Naive thymus-derived CD4-positive, alpha-beta T cell (primary cell): ENCODE measurements around the gene NAMPT. TPM values are rescaled to one million over a fixed set of nuclear protein-coding genes. Genes with fewer than 3 reads are reported as not detected.

Experiments
- ATAC-seq: fragments of 150-1000 bp; cut with Tn5 transposase; 2 replicates; pipeline ENCODE4 v1.10.0; 2021; ENCODE audit warnings: mild to moderate bottlenecking, moderate library complexity
- CTCF ChIA-PET: fragments of 350-600 bp; sonication (Branson Sonifier 250); formaldehyde crosslinking; loops from one replicate; lab custom pipeline; 2021; ENCODE audit warnings: antibody characterized with exemption; lab: Charles Lee
- POLR2A ChIA-PET: fragments of 350-600 bp; sonication (Branson Sonifier 250); formaldehyde crosslinking; loops from one replicate; lab custom pipeline; 2021; ENCODE audit warnings: antibody characterized with exemption, inconsistent platforms; lab: Charles Lee
- DNase-seq, 9 donors: peaks; one replicate each; pipeline versions ENCODE4 v3.0.0 to v3.0.0-alpha.2; 2020 to 2022; ENCODE audit warnings: mixed read lengths in 1 of 9
- H3K27ac ChIP-seq: one replicate; pipeline ENCODE4 v1.7.0; 2013; ENCODE audit warnings: mild to moderate bottlenecking, low read depth, low read length, moderate library complexity
- H3K27me3 ChIP-seq, 2 donors: one replicate each; pipeline ENCODE4 v1.7.0; 2013; ENCODE audit warnings: low read length in 2 of 2, mild to moderate bottlenecking in 2 of 2, moderate library complexity in 2 of 2; ENCODE audit not compliant: control insufficient read depth in 2 of 2, insufficient read depth in 2 of 2
- H3K36me3 ChIP-seq, 3 experiments: 1 replicate in 2 of 3; 2 replicates in 1 of 3; pipeline ENCODE4 v1.7.0; 2013; ENCODE audit warnings: low read length in 3 of 3, mild to moderate bottlenecking in 3 of 3, moderate library complexity in 1 of 3; ENCODE audit not compliant: insufficient read depth in 3 of 3, control insufficient read depth in 2 of 3
- H3K4me1 ChIP-seq, 2 donors: one replicate each; pipeline ENCODE4 v1.7.0; 2013; ENCODE audit warnings: low read length in 2 of 2, mild to moderate bottlenecking in 2 of 2, moderate library complexity in 1 of 2; ENCODE audit not compliant: control insufficient read depth in 2 of 2, insufficient read depth in 2 of 2
- H3K4me3 ChIP-seq: 2 replicates; pipeline ENCODE4 v1.7.0; 2013; ENCODE audit warnings: mild to moderate bottlenecking, low read length
- H3K9me3 ChIP-seq, 3 experiments: 1 replicate in 2 of 3; 2 replicates in 1 of 3; pipeline ENCODE4 v1.7.0; 2013; ENCODE audit warnings: low read length in 3 of 3; ENCODE audit not compliant: control insufficient read depth in 2 of 3
- H3K27ac Mint-ChIP-seq, 9 donors: one replicate each; pipeline ENCODE4 v1.8.0; 2020 to 2022; ENCODE audit warnings: mixed read lengths in 9 of 9, mild to moderate bottlenecking in 8 of 9, moderate library complexity in 5 of 9, inconsistent platforms in 2 of 9
- H3K27me3 Mint-ChIP-seq, 5 donors: one replicate each; pipeline ENCODE4 v1.8.0; 2021 to 2022; ENCODE audit warnings: mixed read lengths in 5 of 5, mild to moderate bottlenecking in 1 of 5
- H3K36me3 Mint-ChIP-seq, 5 donors: one replicate each; pipeline ENCODE4 v1.8.0; 2020 to 2022; ENCODE audit warnings: mixed read lengths in 5 of 5, mild to moderate bottlenecking in 3 of 5, inconsistent platforms in 1 of 5
- H3K4me1 Mint-ChIP-seq, 7 donors: one replicate each; pipeline ENCODE4 v1.8.0; 2020 to 2022; ENCODE audit warnings: mixed read lengths in 7 of 7, mild to moderate bottlenecking in 3 of 7, inconsistent platforms in 1 of 7
- H3K4me3 Mint-ChIP-seq, 10 donors: one replicate each; pipeline ENCODE4 v1.8.0; 2020 to 2022; ENCODE audit warnings: mild to moderate bottlenecking in 10 of 10, mixed read lengths in 10 of 10, moderate library complexity in 6 of 10, inconsistent platforms in 2 of 10
- H3K9me3 Mint-ChIP-seq, 11 donors: one replicate each; pipeline ENCODE4 v1.8.0; 2020 to 2022; ENCODE audit warnings: mixed read lengths in 11 of 11, mild to moderate bottlenecking in 4 of 11, inconsistent platforms in 1 of 11, moderate library complexity in 1 of 11
- intact Hi-C, 2 donors: fragments of 100-400 bp; cut with micrococcal nuclease; formaldehyde crosslinking; loops; one replicate each; pipeline ENCODE4 v1.15.1; 2023
- polyA plus RNA-seq, 2 donors: library from polyadenylated mRNA; unstranded; fragments of 300-500 nt; fragmentation: Illumina TruSeq; gene quantifications; one replicate each; pipeline ENCODE4 v1.2.3, GENCODE V29; 2021
- total RNA-seq, 6 experiments: library from RNA in 5 of 6; stranded (reverse) in 5 of 6; gene quantifications; 1 replicate in 5 of 6; 2 replicates in 1 of 6; pipeline ENCODE4 v1.2.3 and lab custom pipeline; 2021 to 2026

Gene NAMPT
- total and polyA plus RNA-seq, 7 experiments from 2014 or later: 13.9 to 731 (median 25.0) TPM

DNA sequence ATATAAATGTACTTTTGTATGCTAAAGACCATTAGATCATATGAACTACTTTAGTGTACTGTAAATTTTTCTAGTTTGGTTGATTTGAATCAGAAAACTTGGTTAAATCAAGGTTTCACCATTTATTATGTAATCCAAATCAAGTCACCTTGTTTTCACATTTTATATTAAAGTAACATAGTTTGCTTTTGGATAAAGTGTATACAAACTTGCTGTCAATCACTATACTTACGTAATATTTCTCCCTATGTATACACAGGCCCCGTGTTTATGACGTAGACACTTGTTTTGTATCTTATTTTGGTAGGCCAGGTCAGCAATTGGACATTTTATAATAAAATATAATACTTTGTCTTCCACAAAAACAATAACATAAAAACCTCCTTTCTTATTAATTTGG lies 32.2 kb downstream of the NAMPT start:
- DNase-seq: no peak
- peaks cover 12 to 77% (median 59%) of the 10 kb centered on the region in 5 donors for H3K36me3 Mint-ChIP-seq
- intact Hi-C loops: no loop called here
- no peaks in the 10 kb centered on the region for H3K4me1 ChIP-seq
- H3K27ac Mint-ChIP-seq: no peak overlapping the region
- no peak overlapping the region for H3K4me3 Mint-ChIP-seq
- no peaks in the 10 kb centered on the region for H3K27me3 ChIP-seq
- ChIA-PET POLR2A (no interaction called here), CTCF (no interaction called here)
- no peak for ATAC-seq
- H3K36me3 ChIP-seq: peaks cover 0 to 40% (median 8%) of the 10 kb centered on the region in 3 experiments
- no peak overlapping the region for H3K4me3 ChIP-seq
- H3K9me3 ChIP-seq: no peaks in the 10 kb centered on the region
- peaks cover 0 to 18% (median 0%) of the 10 kb centered on the region in 7 donors for H3K4me1 Mint-ChIP-seq
- H3K27ac ChIP-seq: no peak overlapping the region
- no peaks in the 10 kb centered on the region for H3K27me3 Mint-ChIP-seq
- peaks cover 0 to 16% (median 5%) of the 10 kb centered on the region in 11 donors for H3K9me3 Mint-ChIP-seq

DNA sequence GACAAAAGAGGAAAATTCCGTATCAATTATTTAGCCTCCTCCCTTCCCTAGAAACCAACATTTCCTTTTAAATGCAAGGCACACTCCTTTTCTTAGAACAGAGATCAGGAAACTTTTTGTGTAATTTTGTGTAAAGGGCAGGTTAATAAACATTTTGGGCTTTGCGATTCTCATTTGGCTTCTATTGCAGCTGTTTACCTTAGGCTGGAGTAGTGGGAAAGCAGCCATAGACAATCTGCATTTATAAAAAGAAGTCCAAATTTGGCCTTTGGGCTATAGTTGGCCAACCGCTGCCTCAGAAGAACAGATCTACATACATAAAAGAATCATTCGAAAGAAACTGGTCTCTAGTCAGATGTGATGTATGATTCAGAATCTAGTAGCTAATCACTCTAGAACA lies 35.3 kb downstream of the NAMPT start:
- H3K4me3 Mint-ChIP-seq: no peak overlapping the region
- Histone ChIP-seq H3K4me3 (no peak overlapping the region), H3K9me3 (peaks cover 0 to 4% (median 0%) of the 10 kb centered on the region in 3 experiments), H3K4me1 (no peaks in the 10 kb centered on the region), H3K27ac (no peak overlapping the region), H3K36me3 (peaks cover 0 to 36% (median 8%) of the 10 kb centered on the region in 3 experiments), H3K27me3 (no peaks in the 10 kb centered on the region)
- DNase-seq (no peak), ATAC-seq (no peak)
- peaks cover 18 to 62% (median 52%) of the 10 kb centered on the region in 5 donors for H3K36me3 Mint-ChIP-seq
- H3K27me3 Mint-ChIP-seq: no peaks in the 10 kb centered on the region
- intact Hi-C loops: no loop called here
- POLR2A ChIA-PET: no interaction called here
- H3K9me3 Mint-ChIP-seq: peaks cover 6 to 27% (median 14%) of the 10 kb centered on the region in 11 donors
- H3K4me1 Mint-ChIP-seq: peaks cover 0 to 4% (median 0%) of the 10 kb centered on the region in 7 donors
- H3K27ac Mint-ChIP-seq: no peak overlapping the region
- CTCF ChIA-PET: no interaction called here

DNA sequence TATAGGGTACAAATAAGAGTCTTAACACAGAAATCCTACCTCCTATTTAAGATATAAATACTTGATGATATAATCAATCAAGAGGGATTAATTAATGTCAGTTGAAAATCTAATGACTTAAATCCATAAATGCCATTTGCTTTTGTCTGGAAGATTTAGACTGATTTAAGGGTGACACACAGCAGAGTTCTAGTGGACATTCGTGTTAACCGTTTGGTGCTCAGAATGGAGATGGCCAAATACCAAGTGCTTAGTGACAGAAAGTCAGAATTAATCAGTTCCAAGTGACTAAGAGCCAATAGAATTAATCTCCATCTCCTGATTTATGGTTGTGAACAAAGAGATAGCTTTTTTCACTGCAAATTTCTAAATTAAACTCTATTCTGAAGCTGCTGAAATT lies 36.2 kb downstream of the NAMPT start:
- H3K27me3 Mint-ChIP-seq: no peaks in the 10 kb centered on the region
- no peaks in the 10 kb centered on the region for H3K27me3 ChIP-seq
- H3K27ac Mint-ChIP-seq: no peak overlapping the region
- H3K9me3 Mint-ChIP-seq: peaks cover 10 to 36% (median 21%) of the 10 kb centered on the region in 11 donors
- ChIA-PET CTCF (interaction anchor here (0.6 kb wide), 1 partner anchor 296 kb away, joined by 3 read pairs; no protein-coding TSS in a partner anchor), POLR2A (no interaction called here)
- H3K4me1 ChIP-seq: no peaks in the 10 kb centered on the region
- H3K27ac ChIP-seq: no peak overlapping the region
- no peaks in the 10 kb centered on the region for H3K4me1 Mint-ChIP-seq
- H3K4me3 Mint-ChIP-seq: no peak overlapping the region
- H3K36me3 Mint-ChIP-seq: peaks cover 21 to 54% (median 51%) of the 10 kb centered on the region in 5 donors
- DNase-seq (no peak), ATAC-seq (peak; percentile 17)
- no peak overlapping the region for H3K4me3 ChIP-seq
- H3K9me3 ChIP-seq: peaks cover 0 to 11% (median 0%) of the 10 kb centered on the region in 3 experiments
- H3K36me3 ChIP-seq: peaks cover 0 to 27% (median 8%) of the 10 kb centered on the region in 3 experiments
- intact Hi-C loops: no loop called here

DNA sequence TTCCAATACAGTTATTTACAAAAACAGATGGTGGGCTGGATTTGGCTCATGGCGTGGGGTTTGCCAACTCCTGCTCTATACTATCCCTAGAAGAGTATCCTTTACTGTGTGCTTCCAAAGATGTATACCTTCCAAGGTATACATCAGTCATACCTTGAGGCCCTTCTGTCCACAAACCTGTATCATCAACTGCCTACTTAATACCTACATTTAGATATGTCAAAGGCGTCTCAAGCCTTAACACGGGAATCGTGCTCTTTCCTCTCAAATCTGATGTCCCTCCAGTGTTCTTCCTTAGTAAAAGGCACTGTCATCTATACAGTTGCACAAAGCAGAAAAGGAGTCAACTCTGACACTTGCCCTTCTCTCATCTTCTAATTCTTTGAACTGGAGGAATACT lies 36.9 kb downstream of the NAMPT start:
- no peak for DNase-seq
- H3K27me3 Mint-ChIP-seq: no peaks in the 10 kb centered on the region
- intact Hi-C loops: no loop called here
- H3K9me3 Mint-ChIP-seq: peaks cover 11 to 43% (median 21%) of the 10 kb centered on the region in 11 donors
- H3K4me3 Mint-ChIP-seq: no peak overlapping the region
- H3K4me1 Mint-ChIP-seq: no peaks in the 10 kb centered on the region
- ChIA-PET POLR2A (no interaction called here), CTCF (no interaction called here)
- no peak overlapping the region for H3K27ac Mint-ChIP-seq
- peak; percentile 56 for ATAC-seq
- Histone ChIP-seq H3K27ac (no peak overlapping the region), H3K27me3 (no peaks in the 10 kb centered on the region), H3K4me3 (no peak overlapping the region), H3K36me3 (peaks cover 0 to 19% (median 8%) of the 10 kb centered on the region in 3 experiments), H3K4me1 (no peaks in the 10 kb centered on the region), H3K9me3 (peaks cover 0 to 11% (median 0%) of the 10 kb centered on the region in 3 experiments)
- H3K36me3 Mint-ChIP-seq: peaks cover 21 to 47% (median 43%) of the 10 kb centered on the region in 5 donors

DNA sequence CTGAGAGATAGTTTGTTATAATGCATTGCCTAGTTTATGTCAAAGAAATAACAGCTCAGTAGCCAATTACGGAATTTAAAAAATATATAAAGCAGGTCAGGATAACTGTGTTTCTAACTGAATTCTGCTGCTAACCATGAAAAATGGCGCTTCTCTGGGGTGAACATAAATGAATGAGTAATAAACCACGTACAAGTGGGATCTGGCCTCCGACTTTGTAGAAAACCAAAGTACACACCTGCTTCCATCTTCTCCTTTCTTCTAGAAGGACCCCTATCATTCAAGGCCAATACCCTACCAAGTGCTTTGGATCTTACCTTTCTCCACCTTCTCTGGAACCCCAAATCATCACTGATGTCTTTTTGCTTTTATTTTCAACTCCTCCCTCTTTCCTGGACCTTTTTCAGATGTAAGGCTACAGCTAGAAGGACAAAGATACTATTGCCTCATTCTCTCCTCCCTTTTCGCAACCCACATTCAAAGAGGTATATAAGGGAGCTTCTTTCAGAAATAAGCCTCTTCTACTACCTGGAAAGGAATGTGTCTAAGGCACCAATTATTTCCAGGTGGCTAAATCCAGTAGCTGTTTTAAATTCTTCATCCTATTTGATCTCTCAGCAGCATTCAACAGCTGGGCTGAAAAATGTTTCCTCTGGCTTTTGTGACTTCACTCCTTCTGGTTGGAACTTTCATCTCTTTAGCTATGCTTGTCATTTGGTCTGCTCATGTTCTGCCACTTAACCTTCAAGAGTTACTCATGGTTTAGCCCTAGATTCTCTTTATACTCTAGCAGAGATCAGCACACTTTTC lies 37.7 kb downstream of the NAMPT start:
- ATAC-seq (peak; percentile 40), DNase-seq (no peak)
- H3K27me3 Mint-ChIP-seq: no peaks in the 10 kb centered on the region
- ChIA-PET POLR2A (no interaction called here), CTCF (no interaction called here)
- Histone ChIP-seq H3K36me3 (peaks cover 0 to 15% (median 7%) of the 10 kb centered on the region in 3 experiments), H3K4me1 (no peaks in the 10 kb centered on the region), H3K27ac (no peak overlapping the region), H3K27me3 (no peaks in the 10 kb centered on the region), H3K9me3 (peaks cover 0 to 11% (median 0%) of the 10 kb centered on the region in 3 experiments), H3K4me3 (no peak overlapping the region)
- peaks cover 11 to 44% (median 21%) of the 10 kb centered on the region in 11 donors for H3K9me3 Mint-ChIP-seq
- H3K27ac Mint-ChIP-seq: no peak overlapping the region
- H3K36me3 Mint-ChIP-seq: peaks cover 21 to 41% (median 39%) of the 10 kb centered on the region in 5 donors
- H3K4me3 Mint-ChIP-seq: no peak overlapping the region
- intact Hi-C loops: no loop called here
- H3K4me1 Mint-ChIP-seq: no peaks in the 10 kb centered on the region

DNA sequence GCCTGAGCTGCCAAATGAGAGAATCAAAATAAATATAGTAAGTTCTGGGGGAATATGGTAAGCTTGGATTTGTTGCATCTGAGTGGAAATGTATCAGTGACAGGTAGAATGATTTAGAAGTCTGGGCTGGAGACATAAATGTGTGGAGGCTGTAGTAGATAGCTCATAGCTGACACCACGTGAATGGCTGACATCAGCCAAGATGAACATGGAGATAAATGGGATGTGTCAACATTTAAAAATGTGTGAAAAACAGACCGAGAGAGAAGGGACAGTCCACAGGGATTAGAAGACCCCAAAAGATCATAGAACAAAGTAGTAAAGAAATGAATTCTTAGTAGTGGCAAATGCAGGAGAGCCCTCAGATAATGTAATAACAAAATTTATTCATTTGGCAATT lies 40.9 kb downstream of the NAMPT start:
- Histone ChIP-seq H3K36me3 (peaks cover 0 to 4% (median 0%) of the 10 kb centered on the region in 3 experiments), H3K4me1 (no peaks in the 10 kb centered on the region), H3K4me3 (no peak overlapping the region), H3K9me3 (peaks cover 0 to 11% (median 0%) of the 10 kb centered on the region in 3 experiments), H3K27ac (no peak overlapping the region), H3K27me3 (no peaks in the 10 kb centered on the region)
- no peaks in the 10 kb centered on the region for H3K27me3 Mint-ChIP-seq
- ATAC-seq (no peak), DNase-seq (no peak)
- peaks cover 11 to 39% (median 21%) of the 10 kb centered on the region in 11 donors for H3K9me3 Mint-ChIP-seq
- intact Hi-C loops: no loop called here
- H3K36me3 Mint-ChIP-seq: peaks cover 18 to 24% (median 24%) of the 10 kb centered on the region in 5 donors
- H3K4me3 Mint-ChIP-seq: no peak overlapping the region
- H3K4me1 Mint-ChIP-seq: no peaks in the 10 kb centered on the region
- no peak overlapping the region for H3K27ac Mint-ChIP-seq
- ChIA-PET POLR2A (interaction anchor here (0.6 kb wide), 1 partner anchor 15 kb away, joined by 4 read pairs; no protein-coding TSS in a partner anchor), CTCF (no interaction called here)
